Hepatic stellate cell (primary cell): ENCODE data around the gene AP5M1.
A peak's percentile ranks its signal among the peaks of the same experiment; 100 is the strongest.
"Not testable (repeated sequence)": the region's sequence is repeated elsewhere in the genome, so short reads cannot be mapped to it uniquely, and the experiment has no call there.

Experiments used
- DNase-seq: peaks from one replicate; pipeline ENCODE4 v3.0.0; 2011; ENCODE audit warnings: low spot score

AP5M1 gene, protein sequence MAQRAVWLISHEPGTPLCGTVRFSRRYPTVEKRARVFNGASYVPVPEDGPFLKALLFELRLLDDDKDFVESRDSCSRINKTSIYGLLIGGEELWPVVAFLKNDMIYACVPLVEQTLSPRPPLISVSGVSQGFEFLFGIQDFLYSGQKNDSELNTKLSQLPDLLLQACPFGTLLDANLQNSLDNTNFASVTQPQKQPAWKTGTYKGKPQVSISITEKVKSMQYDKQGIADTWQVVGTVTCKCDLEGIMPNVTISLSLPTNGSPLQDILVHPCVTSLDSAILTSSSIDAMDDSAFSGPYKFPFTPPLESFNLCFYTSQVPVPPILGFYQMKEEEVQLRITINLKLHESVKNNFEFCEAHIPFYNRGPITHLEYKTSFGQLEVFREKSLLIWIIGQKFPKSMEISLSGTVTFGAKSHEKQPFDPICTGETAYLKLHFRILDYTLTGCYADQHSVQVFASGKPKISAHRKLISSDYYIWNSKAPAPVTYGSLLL

DNA sequence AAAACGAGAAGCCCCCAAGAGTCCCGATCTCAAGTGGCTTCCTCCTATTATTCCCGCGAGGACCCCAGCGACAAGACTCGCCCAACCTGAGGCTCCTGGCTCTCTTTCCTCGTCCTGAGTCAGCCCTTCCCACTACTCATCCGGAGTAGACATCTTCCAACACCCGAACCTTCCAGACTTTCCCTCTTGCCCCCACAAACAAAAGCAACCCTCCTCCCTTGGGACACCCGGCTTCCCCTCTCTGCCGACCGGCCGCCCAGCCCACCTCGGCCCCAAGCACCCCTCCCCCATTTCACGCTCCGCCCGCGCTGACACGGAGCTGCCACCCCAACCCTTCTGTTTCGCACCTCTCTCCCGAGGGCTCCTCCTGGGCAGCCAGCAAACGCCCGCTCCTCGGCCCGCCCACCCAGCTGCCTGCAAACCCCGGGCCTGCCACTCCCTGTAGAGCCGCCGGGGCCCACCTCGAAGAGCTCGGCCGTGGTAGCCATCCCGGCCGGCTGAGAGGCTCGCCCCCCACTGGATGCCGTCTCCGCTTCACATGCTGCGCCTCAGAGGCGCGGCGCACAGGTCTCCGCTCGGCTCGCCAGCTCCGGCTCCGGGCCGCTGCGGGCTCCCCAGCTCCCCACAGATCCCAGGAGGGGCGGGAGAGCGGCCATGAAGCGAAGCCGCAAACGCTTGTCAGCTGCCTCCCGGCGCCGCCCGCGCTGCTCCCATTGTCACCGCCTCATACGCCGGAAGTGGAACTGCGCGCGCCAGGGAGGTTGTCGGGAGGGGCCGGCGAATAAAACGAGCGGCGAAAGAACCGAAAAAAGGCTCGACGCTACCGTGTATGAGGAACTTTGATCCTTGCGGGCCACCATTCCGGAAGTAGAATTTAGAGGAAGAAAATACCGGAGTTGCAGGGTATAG, at the start of gene AP5M1, which contains the start of gene EXOC5:
TSS of gene AP5M1 (plus strand) at position 811 of the 909 bp plus-strand sequence. CDS start 344 bp downstream, outside the sequence.
TSS of gene EXOC5 (minus strand) at position 745 of the 909 bp plus-strand sequence. CDS start at position 488, 257 bp downstream.
- peak; percentile 75 for DNase-seq

DNA sequence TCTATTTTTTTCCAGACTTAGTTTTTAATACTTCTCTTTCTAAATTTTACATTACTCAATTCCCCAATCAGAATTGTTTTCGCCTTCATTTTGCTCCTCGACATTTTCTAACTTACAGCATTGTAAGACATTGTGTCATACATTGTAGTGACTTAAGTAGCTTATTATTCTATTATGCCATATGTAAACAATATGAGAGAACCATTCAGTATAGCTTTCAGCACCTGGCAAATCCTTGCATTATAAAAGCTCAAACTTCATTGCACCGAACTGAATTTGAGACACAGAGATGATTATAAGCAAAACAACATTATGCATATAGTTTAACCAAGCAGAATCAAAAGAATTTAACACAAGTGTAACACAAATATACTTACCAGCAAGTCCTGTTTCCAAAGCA, 46.8 kb upstream of the AP5M1 start:
- DNase-seq, result no peak

DNA sequence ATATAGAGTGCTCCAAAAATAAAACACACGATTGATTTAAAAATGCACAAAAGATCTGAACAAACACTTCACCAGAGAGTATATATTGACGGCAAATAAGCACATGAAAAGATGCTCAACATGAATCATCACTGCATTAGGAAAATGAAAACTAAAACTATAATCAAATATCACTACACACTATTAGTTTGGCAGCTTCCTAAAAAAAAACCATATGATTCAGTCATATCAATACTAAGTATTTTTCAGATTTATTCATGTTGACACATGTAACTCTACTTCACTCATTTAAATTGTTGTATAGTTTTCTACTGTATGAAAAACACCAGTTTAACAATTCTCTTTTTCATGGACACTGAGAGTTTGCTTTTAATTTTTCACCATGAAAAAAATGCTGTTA, 41.7 kb upstream of the AP5M1 start:
- no peak for DNase-seq

DNA sequence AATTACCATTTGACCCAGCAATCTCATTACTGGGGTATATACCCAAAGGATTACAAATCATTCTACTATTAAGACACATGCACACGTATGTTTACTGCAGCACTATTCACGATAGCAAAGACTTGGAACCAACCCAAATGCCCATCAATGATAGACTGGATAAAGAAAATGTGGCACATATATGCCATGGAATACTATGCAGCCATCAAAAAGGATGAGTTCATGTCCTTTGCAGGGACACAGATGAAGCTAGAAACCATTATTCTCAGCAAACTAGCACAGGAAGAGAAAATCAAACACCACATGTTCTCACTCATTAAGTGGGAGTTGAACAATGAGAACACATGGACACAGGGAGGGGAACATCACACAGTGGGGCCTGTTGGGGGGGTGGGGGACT, 40.5 kb upstream of the AP5M1 start:
- not testable (repeated sequence) for DNase-seq

DNA sequence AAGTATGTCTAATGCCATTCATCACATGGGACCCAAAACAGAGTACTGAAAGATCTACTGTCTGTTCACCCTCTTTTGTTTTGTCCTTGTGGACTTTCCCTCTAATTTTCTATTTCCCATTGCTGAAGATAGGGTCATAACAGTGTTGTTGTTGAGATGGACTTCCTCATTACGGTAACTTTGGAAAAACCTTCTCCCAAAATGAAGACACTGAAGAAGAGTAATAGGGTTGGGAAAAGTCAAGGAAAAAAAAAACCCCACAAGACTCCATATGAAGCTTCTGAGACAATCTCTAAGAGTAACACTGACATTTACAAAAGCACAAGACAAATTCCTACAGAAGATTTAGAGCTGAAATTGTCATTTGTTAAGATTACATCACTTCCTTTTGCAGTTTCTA, 36.8 kb upstream of the AP5M1 start:
- no peak for DNase-seq

DNA sequence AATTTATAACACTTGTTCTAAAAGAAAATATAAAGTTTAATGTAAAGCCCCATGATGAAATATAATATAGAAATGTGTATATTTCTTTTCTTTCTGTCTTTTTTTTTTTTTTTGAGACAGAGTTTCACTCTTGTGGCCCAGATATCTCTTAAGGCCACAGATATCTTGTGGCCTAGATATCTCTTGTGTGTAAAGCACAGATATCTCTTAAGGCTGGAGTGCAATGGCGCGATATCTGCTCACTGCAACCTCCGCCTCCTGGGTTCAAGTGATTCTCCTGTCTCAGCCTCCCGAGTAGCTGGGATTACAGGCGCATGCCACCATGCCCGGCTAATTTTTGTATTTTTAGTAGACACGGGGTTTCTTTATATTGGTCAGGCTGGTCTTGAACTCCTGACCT, 28.7 kb upstream of the AP5M1 start:
- DNase-seq, result not testable (repeated sequence)

DNA sequence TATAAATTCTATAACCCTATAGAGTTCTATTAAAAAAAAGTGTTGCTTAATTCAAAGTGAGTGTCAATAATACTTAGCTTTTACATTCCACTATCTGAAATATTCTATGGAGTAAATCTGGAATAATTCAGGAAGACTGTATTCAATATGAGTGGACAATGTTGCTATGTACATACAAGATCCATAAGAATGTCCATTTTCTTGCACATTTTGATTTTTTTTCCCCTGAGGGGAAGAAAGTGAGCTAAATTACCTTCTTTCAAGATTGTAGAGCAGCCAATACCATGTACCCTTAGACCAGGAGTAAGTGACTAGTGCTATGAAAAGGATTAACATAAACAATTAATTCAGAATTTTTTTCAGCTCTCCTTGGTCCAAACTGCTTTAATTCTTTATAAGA, 25.5 kb upstream of the AP5M1 start:
- no peak for DNase-seq

DNA sequence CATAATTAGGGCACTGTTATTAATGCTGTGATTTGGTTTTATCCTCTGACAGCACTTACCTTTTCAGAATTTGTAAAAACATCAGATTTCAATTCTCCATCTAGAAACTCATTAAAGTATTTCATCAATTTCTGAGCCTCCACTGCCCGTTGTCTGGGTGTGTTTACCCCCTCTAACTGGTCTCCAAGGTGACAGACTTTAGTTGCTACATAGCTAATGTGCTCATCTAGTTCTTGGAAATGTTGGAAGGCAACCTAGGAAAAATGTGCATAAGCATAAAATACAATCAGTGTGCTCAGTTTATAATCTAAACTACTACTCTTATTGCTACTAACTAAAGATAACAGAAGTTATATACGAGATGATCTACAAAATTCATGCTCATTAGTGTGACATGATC, 24.7 kb upstream of the AP5M1 start:
- DNase-seq, result no peak

DNA sequence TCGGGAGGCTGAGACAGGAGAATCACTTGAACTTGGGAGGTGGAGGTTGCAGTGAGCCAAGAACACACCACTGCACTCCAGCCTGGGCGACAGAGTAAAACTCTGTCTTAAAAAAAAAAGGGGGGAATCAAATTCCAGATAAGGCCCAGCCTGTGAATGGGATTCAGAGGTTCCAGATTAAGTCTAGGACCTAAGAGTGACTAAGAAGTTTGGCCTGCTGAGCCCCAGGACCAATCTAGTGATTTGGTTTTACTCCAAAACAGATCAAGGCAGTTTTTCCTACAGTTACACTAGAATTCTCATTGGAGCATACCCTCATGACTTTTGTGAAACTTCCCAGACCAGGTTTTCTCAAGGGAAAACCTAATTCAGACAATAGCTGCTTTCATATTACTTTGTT, 22.8 kb upstream of the AP5M1 start:
- no peak for DNase-seq

DNA sequence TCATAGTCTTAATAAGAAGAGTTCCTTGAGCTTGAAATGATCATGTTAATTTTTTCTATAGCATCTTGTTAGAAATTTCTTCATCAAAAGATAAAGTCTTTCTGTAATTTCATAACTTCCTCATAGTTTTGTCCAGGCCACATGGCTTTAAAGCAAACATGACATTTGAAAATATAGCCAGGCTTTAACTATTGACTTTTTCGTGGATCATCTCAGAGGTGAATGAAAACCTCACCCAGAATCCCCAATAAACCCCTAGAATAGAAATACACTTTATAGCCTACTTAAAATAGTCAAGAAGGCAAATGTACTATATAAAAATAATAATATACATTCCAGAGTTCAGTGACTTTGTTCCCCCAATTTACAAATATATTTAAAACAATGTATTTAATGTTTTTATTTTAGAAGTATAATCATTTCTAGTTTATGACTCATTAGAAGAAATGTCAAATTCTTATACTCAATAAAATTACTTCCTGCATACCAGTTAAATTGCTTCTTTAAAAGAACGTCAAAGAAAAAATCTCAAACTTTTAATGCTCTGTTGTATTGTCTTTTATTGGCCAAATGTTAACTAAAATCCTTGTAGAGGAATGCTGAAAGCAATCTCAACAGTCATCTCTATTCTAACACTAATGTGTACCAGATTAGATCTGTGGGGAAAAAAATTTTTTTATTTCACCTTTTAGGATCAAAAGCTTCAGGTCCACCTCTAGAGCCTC, 21.7 kb upstream of the AP5M1 start:
- no peak for DNase-seq

DNA sequence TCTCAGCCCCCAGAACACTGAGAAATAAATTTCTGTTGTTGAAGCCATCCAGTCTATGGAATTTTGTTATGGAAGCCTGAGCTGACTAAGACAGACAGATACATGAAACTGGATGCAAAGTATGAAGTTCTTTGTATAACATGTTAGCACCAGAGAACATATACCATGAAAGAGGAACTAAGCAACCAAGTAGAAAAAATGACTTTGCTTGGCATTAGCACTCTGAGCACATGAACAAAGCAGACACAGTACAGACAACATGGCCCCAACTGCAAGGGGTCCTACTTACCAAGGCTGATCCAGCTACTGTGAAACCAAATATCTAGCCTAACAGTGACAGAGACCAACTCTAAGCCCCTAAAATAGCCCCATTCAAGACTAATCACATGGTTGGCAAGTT, 13.9 kb upstream of the AP5M1 start:
- no peak for DNase-seq

DNA sequence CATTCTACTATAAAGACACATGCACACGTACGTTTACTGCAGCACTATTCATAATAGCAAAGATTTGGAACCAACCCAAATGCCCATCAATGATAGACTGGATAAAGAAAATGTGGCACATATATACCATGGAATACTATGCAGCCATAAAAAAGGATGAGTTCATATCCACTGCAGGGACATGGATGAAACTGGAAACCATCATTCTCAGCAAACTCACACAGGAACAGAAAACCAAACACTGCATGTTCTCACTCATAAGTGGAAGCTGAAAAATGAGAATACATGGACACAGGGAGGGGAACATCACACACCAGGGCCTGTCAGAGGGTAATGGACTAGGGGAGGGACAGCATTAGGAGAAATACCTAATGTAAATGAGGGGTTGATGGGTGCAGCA, 10.6 kb upstream of the AP5M1 start:
- not testable (repeated sequence) for DNase-seq

DNA sequence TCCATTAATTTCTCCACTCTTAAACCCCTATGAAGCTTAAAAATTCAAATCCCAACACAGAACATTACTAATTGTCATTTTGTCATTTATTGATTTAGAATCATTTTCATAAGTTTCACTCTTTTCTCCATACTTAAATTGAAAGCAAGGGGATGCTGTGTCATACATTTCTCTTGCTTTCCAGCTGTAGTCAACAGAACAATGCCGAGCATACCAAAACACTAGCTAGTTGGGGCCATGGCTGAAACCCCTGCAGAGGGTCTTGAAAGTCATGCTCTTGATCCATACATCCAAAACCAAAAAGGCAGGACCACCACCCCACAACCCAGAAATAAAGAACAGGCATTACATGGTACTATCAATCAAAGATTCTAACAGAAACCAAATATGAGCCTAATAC, 9.1 kb upstream of the AP5M1 start:
- no peak for DNase-seq

DNA sequence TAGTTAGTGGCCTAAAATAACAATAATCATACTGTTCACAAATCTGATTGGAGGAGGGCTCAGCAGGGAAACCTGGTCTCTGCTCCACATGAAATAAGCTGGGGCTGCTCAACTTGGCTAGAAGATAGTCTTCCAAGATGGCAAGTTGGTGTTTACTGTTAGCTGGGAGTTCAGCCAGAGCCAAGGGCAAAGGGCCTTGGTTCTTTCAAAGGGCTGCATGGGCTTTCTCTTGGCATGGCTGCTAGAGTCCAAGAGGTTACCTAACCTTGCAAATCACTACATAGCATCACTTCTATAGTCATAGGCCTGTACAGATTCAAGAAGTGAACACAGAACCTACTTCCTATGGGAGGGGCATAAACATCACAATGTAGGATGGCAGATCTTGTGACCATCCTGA, 7.2 kb upstream of the AP5M1 start:
- no peak for DNase-seq

DNA sequence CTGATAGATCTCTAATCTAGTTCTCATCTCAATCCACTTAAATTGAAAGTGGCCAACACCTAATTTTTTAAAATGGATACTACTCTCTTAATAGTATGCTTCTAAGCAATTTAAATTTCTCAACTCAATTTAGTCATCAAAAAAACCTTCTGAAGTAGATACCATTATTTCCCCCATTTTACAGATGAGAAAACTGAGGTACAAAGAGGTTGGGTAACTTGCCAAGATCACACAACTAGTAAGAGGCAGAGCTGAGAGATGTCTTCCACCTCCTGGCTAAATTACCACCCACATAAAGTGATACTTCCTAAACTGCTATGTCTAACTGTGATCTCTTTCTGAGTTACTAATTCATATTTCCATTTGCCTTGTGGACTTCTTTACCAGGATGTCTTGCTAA, 6.7 kb upstream of the AP5M1 start:
- DNase-seq, result no peak

DNA sequence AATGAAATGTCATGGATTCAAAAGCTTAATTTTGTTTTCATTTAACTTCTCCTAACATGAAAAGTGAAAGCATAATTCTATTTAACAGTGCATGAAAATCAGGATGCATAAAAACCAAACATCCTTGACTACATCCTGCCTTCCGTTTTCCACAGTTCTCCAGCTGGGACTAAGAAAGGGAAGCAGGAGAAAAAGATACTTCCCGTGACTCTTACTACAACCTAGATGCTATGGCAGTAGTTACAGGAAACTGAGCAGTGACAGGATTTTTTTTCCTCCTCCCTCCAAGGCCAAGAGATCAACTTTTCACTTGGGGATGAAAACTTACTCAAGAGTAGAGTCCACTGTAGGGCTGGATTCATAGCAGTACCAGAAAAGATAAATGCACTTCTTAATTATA, 2.7 kb upstream of the AP5M1 start:
- DNase-seq, result no peak

DNA sequence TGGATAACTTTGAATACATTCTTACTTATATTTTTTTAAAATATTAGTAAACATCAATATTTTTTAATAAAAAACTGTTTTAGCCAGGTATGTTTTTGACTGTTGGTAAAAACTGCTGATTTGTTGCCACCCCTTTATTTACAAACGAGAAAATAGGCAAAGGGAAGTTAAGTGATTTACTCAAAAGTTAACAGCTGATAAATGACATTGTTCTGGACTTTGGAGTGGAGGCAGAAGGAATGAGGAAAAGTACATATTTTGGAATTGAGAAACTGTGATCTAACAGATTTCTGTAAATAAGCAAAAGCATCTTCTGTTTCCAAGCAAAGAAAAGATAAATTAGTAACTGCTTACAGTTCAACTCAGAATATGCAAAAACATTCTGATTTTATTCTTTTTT, 4.5 kb downstream of the AP5M1 start:
- no peak for DNase-seq

DNA sequence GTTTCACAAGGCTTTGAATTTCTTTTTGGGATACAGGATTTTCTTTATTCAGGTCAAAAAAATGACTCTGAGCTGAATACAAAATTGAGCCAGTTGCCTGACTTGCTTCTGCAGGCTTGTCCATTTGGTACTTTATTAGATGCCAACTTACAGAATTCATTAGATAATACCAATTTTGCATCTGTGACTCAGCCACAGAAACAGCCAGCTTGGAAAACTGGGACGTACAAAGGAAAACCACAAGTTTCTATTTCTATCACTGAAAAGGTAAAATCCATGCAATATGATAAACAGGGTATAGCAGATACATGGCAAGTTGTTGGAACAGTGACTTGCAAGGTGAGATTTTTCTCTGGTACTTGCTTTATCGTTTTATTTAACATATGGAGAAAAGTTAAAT, 5.8 kb downstream of the AP5M1 start:
- DNase-seq, result no peak

DNA sequence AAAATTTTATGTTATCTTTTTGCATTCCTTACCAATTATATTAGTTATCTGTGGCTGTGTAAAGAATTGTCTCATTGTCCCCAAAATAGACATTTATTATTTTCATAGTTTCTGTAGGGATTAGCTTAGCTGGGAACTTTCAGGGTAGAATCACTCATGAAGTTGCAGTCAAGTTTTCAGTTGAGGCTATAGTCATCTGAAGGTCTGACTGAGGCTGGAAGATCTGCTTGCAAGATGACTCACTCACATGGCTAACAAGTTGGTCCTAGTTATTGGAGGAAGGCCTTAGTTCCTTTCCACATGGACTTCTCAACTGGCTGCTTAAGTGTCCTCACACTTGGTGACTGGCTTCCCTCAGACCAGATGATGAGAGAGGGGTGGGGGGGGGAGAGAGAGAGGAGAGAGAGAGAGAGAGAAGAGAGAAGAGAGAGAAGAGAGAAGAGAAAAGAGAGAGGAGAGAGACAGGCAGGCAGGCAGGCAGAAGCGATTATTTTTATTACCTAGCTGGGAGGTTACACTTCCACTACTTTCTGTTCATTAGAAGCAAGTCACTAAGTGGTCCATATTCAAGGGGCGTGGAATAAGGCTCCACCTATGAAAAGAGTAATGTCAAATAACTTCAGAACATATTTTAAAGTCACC, 6.4 kb downstream of the AP5M1 start:
- DNase-seq, result no peak

DNA sequence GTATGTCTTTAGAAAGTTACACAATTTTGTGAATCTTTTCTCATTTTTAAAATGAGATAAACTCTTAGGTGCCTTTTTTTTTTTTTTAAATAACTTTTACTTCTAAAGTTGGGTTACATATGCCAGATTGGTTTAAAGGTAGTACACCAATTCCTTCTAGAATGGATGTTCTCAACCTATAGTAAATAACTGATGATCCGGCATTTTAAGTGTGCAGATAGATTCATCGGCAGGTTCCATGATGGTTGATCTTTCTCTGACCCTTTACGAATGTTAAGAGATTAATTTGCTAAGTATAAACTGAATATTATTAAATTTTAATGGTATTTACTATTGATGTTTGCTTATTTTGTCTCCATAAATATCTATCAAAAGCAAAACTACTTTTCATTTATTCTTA, 8.3 kb downstream of the AP5M1 start:
- no peak for DNase-seq

DNA sequence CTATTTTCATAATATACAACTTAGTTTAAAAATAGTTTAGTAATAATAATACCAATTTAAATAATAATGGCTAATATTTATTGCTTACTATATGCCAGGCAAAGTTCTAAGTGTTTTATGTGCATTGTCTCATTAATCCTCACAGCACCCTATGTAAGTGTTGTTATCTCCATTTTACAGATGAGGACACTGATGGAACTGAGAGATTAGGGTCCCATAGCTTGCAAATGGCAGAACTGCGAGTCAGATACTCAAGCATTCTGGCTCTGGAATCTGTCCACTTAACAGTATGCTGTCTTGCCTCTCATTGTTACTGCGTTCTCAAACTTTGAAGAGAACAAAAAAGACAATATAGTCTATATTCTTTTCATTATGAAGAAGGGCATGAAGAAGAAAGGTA, 19.0 kb downstream of the AP5M1 start:
- no peak for DNase-seq

DNA sequence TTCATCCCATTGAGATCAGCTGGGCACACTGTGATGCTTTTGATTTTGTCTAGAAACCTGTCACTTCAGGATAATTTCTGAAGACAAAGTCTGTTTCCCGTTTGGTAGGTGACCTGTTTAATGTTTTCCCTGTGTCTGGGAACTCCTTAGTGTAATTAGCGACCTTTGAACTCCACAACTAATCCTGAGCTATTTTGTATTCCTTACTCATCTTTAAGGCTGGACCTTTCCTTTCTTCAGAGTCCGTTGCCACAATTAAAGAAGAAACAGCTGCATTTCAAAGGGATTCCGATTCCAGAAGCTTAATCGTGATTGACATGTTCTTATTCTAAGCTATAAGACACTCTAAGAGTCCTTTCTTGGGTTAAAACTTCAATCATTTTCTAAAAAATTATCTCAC, 22.0 kb downstream of the AP5M1 start:
- no peak for DNase-seq
